NCI-H510A treated with DMSO at 0.1 percent for 48 hours (cell line): ENCODE measurements around the gene TMEM150B.

Experiments used
- DNase-seq: peaks from one replicate; lab custom pipeline; 2025; lab: John Stamatoyannopoulos, UW

Gene TMEM150B

DNA sequence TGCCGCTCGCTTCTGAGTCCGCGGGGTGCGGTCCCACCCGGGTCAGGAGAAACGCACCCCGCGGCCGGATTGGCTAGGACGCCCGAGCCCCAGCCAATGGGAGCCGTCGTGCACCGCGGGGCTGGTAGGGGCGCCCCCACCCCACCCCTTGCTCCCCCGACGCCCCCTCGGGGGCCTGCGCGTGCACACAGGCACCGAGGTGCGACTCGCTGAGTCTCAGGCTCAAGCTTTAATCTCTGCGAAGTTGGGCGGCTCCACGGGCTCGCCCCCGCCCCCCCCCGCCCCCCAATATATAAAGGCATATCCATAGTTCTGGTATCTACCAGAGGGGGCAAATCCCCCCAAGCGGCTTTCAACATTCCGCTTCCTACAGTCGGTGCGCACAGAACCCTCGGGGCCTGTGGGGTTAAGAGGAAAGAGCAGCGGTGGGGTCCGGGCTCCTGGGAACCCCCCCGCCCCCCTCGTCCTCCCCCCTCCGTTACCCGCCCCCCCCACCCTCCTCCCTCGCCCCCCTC, 29.6 kb upstream of the TMEM150B start, which contains the start of gene COX6B2:
COX6B2 (minus strand) TSS at position 22 of the 515 bp plus-strand sequence. CDS start 198 bp downstream, outside the sequence.
- DNase-seq = no peak

DNA sequence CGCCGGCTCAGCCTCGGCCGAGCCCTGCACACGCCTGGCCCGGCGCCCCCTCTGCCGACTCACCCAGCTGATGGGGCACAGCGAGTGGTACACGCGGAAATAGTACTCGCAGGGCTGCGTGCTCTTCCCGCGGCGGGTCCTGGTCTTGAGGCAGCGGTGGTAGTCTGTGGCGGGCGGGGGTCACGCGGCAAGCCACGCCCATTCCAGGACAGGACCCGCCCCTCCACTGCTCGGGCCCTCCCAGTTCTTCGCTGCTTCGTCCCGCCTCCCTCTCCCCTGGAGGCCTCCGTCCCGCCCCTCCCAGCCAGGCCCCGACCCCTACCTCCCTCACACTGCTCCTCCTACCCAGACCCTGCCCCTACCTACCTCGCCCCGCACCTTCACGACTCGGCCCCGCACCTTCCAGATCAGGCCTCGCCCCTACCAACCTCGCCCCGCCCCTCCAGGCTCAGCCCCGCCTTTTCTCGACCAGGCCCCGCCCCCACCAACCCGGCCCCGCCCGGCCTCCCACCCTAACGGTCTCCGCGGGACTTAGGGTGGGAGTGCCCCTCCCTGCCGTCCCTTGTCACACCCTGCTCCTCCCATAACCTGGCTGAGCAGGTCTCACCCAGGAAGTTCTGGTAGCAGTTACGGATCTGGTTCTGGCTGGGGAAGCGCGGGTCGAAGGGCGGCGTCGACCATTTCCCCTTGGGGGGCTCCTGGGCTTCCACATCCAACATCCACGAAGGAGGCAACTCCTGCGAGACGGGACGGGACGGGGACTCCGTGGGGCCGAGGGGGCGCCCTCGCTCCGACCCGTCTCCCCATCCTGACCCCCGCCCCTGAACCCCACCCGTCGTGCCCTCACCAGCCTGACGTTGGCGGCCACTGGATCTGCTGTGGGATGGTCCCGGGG, 28.9 kb upstream of the TMEM150B start:
- peak; percentile 5 for DNase-seq

DNA sequence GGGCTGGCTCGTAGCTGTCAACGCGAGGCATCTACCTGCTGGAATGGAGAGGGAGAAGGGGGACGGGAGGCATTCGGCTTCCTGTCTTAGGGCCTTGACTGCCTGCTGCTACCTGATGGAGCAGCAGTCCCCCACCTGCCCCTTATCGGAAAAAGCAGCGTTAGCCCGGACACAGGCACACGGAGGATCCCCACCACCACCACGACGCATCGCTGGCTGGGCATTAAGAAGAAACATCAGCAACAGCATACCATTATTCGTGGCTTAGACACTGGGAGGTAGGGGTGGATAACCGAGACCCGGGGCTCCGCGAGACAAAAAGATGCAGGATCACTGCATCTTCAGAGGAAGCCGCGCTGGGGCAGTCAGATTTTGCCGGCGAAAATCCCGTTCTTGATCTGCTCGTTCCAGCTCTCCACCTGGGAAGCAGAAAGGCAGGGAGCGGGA, 28.2 kb upstream of the TMEM150B start:
- no peak for DNase-seq

DNA sequence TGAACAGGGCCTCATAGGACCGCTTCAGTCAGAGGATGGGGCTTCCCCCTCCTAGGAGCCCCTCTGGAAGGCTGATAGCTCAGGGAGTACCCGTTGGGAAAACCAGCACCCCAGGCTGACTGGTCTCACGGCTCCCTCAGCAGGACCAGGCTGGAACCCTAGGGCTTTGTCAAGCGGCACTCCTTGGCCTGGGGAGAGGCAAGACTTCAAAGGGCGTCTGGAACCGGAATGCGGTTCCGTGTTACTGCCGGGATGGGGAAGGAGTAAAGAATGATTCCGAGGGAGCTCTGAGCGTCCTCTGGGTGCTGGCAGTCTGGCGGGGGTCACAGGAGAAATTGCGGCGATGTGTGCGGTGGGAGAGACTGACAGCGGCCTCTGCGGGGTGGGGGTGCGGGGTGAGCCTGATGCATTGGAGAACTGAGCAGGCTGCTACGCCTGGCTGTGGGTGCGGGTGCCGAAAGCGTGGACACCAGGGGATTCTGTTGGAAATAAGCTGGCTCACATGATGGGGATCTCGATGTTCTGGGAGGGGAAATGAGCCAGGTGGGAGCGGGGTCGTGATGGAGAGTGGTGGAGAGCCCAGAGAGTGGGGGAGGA, 27.5 kb upstream of the TMEM150B start:
- DNase-seq = no peak

DNA sequence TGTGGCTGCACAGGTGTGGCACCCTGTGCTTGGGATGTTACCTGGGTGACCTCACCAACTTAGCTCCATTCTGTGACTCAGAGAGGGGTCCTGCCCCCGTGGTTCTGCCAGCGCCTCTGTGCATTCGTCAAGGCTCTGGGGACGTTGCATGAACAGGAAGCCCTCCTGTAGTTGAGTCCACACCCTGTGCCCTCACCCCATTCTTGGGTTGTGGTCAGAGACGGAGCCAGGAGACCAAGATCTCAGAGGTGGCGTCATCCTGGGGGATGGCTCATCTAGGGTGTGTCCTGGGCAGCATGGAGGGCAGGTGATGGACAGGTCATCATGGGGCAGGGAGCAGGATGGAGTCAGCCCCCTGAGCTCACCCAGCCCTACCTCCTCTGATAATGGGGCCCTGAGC, 26.9 kb upstream of the TMEM150B start:
- no peak for DNase-seq

DNA sequence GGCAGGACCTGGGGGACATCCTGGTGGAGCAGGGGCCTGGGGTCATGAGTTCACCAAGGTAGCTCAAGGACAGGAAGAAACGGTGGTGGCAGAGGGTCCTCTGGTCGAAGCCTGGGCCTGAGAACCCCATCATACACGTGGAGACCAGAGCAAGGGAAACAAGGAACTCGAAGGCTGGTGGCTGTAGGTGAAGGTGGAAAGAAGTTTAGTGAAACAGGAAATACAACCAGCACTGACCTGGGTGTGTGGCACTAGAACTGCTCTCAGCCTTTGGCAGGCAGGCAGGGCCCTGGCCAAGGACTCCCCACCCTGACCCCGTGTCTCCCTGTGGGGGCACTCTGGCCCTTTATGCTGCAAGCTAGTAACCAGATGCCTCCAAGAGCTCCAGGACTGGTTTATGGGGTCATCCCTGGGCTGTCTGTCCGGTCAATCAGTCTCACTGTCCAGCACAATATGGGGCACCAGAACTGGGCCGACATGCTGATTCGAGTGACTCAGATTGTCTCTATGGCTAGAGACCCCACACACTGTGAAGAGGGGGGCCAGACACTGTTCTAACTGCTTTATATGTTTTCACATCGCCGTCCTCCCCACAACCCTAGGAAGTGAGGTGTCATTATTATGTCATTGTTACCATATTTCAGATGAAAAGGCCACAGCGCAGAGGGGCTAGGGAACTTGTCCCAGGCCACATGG, 25.6 kb upstream of the TMEM150B start:
- DNase-seq = no peak

DNA sequence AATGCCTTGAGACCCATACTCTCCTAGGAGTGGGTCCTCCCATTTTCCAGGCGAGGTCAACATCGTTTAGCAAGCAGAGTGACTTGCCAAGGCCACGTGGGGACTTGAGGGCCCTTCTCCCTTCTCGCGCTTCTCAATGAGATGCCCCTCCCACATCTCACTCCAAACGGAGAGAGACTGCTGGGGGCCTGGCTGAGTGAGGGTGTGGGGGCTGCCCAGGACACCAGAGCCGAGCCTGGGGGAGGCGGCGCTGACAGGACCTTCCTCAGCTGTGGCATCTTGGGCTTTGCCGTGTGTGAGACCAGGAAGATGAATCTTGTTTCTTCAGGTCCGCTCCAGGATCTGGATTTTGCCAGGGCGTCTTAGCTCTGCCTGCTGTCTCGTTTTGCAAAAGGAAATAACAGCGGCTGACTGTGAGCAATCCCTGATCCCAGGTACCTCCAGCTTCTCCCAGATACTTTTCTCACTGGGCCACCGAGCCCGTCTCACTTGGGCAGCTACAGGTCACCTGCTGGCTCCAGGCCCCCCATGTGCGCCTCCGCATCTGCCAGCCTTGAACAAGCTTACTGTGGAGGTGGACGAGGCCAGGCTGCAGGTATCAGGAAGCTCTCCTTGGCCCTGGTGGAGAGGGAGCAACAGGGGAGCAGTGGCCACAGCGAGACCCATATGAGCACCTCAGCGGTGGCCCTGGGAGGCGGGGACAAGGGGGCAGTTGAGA, 23.3 kb upstream of the TMEM150B start:
- no peak for DNase-seq

DNA sequence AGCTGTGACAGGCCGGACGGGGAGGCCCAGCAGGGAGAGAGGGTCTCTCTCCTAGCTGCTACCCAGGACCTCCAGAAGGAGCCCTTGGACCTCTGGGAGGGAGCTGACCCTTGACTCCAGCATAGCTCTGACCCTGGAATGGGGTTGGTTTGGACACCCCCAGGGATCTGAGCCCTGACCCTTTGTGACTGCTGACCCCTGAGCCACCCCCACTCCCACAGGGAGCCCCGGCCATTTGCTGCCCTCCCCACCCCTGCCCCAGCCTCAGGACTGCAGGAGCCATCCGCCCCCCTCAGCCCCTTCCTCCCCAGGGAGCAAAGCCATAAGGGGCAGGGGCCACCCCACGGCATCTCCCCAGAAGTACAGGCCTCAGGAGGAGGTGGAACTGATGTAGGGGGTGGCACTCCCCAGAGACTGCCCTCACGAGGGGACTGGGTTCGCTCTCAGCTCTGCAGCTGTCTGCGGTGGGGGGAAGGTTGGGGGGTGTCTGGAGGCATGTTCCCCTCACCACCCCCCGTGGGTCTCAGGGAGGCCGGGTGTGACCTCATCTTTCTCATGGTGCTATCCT, 22.4 kb upstream of the TMEM150B start:
- DNase-seq = no peak

DNA sequence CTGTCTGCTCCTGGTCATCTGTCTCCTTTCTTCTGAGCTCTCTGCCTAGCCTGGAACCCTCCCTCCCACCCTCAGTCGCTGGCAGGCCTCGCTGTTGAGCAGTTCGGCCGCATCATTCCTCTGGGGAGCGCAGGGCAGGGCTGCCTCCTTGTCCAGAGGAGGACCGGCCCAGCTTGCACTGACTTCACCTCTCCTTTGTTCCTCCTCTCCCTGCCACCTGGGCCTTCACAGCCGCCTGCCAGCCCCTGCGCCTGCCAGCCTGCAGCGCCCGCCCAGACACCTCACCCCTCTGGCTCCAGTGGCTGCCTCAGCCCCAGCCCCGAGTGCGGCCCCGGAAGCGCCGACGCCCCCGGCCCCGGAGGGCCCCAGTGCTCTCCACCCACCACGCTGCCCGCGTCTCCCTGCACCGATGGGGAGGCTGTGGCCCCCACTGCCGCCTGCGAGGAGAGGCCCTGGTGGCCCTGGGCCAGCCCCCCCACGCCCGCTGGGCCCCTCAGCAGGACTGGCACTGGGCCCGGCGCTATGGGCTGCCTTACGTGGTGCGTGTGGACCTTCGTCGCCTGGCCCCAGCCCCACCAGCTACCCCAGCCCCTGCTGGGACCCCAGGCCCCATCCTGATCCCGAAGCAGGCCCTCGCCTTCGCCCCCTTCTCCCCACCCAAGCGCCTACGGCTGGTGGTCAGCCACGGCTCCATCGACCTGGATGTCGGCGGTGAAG, 21.7 kb upstream of the TMEM150B start:
- no peak for DNase-seq

DNA sequence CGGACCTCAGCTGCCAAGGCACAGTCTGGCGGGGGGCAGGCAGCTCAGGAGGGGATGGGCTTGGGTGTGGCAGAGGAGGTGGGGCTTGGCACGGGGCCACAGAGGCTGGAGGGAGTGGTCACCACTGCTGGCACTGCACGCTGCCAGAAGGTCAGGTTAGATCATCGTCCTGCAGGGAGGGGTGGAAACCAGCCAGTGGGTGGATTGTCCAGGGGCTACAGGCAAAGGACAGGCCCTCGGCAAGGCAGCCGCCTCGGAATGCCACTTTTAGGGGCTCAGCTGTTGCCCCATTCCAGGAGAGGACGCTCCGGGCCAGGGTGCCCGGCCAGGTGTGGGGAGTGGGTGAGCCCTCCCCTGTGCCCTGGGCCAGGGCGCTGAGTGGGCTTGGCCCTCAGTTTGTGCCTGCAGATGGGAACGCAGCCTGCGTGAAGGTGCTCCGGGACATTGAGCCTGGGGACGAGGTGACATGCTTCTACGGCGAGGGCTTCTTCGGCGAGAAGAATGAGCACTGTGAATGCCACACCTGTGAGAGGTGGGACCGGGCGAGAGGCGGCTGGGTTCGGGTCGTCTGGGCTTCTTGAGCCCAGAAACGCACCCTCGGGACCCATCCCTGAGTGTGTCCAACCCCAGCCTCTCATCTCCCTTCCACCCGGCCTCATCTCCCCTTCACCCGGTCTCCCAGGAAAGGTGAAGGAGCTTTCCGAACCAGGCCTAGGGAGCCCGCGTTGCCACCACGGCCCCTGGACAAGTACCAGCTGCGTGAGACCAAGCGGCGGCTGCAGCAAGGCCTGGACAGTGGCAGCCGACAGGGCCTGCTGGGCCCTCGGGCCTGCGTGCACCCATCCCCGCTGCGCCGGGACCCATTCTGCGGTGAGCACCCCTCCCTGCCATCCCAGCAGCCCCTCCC, 20.9 kb upstream of the TMEM150B start:
- no peak for DNase-seq

DNA sequence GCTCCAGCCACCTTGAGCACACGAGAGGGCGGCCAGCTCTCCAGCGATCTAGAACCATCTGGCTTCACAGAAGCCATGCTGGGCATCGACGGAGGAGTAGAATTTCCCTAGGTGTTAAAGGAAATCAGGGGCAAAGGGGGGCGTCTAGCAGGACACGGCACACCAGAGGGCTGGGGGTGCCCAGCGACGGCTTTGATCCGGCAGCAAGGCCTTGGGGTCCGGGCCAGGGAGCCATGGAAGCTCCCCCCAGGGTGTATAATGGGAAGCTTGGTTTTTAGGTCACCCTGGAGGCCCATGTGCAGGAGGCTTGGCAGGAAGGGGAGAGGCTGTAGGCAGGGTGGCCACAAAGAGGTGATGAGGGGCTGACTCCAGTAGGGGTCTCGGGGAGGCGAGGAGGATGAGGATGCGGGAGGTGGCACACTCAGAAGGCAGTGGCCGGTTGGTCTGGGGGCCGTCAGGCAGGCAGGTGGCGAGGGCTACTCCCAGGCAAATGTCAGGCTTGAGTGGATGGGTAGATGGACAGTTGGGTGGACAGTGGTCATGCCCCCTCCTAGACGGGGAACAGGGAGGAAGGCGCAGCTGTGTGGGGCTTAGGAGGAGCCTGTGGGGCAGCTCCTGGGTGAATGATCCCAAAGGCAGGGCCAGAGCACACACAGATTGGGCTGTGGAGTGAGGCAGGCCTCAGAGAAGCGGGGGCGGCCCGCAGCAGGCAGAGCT, 20.1 kb upstream of the TMEM150B start:
- DNase-seq = no peak

DNA sequence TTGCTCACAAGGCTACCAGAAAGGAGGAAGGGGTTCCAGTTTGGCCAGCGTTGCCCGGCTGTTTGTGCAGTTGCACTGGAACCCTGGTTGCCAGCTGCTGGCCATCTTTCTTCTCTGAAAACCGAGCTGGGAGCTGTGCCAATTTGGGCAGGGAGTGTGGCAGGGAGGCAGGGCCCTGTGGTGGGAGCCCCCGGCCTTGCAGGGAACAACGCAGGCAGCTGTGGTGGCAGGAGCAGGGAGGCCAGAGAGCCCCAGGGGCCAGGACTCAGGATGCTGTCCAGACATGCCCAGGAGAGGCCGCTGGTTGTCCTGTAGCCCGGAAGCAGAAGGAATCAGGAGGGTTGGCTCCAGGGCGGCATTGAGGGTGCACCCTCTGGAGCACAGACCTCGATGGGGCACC, 19.3 kb upstream of the TMEM150B start:
- DNase-seq = no peak

DNA sequence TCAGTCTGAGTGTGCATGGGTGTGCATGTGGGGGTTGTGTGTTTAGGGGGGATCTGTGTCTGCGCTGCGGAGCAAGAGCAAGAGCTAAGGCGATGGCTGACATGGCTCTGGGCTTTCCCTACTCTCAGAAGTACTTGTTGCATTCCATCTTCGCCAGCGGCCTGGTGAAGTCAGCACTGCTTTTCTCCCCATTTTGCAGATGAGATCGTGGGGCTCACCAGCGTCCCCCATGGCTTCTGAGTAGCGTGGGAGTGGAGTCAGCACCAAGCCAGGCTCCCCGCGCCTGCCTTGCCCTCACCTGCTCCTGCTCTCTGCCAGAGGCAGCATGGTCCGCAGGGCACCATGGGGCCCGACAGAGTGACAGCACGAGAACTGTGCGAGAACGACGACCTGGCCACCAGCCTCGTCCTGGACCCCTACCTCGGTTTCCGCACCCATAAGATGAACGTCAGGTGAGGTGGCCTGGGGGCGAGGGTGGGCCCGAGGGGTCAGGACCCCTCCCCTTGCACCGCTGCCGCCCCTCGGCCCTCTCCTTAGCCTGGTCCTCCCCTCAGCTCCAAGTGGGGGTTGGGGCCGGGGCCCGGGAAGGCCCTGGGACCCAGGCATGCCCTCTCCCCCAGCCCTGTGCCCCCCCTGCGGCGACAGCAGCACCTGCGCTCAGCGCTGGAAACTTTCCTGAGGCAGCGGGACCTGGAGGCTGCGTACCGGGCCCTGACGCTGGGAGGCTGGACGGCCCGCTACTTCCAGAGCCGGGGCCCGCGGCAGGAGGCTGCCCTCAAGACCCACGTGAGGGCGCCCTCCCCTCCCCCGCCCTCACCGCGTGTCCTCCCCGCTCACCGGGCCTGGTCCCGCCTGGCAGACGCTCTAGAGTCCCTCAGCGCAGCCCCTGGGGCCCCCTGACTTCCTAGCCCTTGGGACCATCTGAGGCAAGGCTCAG, 16.7 kb upstream of the TMEM150B start:
- DNase-seq = no peak

DNA sequence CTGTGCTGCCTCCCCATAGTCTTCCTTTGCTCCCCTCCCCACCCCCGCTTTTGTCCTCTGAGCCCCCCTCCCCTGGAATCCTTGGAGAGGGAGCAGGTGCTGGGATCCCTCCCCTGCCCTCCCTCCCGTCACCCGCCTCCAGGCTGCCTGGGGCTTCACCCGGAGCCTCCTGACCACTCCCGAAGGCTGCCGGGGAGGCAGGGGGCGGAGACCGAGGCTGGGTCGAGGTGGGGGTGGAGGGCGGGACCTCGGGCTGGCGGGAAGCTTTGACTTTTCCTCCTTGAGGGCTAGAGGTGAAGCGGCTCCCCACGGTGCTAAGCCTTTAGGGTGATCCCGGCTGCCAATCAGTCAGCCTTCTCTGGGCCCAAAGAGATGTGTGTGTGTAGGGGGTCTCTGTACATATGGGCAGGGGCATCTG, 16.0 kb upstream of the TMEM150B start:
- DNase-seq = peak; percentile 77

DNA sequence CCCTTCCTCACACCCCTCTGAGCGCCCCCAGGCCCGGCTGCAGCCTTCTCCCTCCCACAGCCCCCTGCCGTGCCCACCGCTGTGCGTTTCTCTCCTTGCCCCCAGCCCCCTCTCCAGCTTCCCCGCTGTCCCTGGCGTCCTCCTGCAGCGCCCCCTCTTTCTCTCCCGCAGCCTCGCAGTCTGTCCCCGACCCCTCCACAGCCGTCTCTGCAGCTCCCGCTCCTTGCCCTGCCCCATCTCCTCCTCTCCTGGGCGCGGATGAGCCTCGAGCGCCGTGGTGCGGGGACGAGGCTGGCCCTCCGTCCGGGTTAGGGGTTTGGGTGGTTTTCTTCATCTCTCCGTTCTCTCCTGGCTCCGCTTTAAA, 15.6 kb upstream of the TMEM150B start:
- DNase-seq = peak; percentile 77

DNA sequence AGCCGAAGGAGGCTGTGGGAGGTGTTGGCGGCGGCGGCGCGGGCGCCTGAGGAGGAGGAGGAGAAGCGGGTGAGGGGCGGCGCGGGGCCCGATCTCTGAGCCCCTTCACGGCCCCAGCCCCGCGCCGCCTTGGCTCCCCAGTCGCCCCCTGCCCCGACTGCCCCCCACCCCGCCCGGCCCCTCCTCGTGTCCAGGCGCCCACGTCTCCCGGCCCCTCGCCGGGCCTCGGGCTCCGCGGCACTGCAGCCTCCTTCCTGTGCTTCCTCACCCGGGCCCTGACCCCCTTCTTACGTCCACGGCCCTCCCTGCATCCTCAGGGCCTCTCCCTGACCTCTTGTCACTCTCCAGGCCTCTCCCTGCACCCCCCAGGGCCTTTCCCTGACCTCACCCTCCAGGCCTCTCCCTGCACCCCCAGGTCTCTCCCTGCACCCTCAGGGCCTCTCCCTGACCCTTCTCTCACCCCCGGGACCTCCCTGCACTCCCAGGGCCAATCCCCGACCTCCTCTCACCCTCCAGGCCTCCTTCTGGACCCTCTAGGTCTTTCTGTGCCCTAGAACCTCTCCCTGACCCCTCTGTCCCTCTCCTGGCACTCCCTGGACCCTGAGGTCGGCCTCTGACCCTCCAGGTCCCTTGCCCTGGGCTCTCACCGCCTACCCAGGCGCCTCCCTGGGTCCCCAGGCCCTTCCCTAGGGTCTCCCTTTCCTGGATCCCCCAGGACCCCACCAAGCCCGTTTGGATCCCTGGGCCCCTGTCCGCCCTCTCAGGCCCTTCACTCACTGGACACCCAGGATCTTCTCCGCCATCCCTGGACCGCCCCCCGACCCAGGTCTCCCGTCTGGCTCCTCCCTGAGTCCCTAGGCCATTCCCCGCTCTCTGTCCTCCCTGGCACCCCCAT, 15.0 kb upstream of the TMEM150B start:
- no peak for DNase-seq
